Islet precursor cell (in vitro differentiated cells): ENCODE data around the gene NPAS2.
A peak's percentile ranks its signal among the peaks of the same experiment; 100 is the strongest.

Source experiments
- DNase-seq: peaks from one replicate; pipeline ENCODE4 v3.0.0-alpha.2; 2018

NPAS2 gene

DNA sequence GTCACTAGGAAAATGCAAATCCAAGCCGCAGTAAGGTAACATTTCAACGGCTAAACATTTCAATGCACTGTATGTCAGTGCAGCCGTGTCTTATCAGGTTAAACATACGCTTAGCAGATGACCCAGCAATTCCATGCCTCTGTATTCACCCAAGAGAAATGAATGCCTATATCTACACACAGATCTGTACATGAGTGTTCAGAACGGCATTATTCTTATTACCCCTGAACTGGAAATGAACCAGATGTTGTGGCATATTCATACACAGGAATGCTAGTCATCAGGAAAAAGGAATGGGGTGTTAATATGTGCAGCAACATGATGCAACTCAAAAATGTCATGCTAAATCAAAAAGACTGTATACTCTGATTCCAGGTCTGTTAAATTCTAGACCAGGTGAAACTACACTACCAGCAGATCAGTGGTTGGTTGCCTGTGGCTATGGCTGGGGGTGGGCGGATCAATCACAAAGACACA, 101.8 kb downstream of the NPAS2 start:
- no peak for DNase-seq

DNA sequence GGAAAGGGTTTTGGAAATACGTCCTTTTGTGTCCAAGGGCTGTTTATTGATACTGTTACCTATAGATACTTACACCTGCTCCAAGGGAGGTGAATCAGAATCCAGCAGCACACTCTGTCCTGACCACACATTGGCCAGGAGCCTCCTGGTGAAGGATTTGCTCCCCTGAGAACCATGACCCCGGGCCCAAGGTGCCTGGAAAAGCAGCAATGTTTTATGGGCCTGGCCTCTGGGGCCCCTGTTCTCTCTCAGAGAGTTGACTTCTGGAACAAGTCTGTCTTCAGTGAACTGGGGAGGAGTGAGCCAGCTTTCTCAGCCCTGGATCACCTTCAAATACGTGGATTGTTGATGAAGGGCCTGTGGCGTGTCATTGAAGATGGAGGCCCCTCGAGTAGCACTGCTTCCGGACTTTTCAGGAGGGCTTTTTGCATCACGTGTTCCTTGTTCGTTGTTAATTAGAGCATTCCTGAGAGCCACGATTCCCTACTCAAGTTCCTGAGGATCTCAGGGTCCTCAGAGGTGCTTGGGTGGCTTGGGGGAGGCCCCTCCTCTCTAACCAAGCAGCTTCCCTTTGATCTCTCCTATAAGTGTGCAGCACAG, 103.6 kb downstream of the NPAS2 start:
- no peak for DNase-seq

DNA sequence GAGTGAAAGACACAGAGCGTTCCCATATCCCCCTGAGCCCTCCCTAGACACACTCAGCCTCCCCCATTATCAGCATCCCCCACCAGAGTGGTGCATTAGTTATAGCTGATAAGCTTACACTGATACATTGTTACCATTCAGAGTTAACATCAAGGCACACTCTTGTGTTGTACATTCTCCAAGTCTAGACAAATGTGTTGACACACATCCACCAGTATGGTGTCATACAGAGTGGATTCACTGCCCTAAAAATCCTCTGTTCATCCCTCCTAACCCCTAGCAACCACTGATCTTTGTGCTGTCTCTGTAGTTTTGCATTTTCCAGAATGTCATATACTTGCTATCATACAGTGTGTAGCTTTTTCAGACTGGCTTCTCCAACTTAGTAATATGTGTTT, 104.2 kb downstream of the NPAS2 start:
- no peak for DNase-seq

GRCh38 chr2:100924520-100925451, 104.8 kb downstream of the NPAS2 start:
- no peak for DNase-seq

DNA sequence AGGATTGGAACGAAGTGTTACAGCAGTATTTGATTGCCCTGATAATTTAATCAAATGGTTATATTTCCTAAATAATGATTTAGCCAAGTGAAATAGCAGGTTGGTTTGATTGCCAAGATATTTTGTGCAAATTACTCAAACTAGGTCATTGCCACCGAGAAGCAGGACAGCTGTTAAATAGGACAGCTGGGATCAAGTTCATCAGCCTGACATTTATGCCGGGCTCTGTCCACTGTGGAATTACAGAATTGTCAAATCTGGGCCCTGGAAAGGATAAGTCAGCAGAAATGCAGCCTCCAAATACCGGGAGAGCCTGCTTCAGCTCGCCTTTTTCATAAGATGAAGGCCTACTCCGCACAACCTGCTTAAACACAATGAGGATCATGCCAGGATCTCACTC, 108.3 kb downstream of the NPAS2 start:
- DNase-seq = peak; percentile 12

- DNase-seq = peak; percentile 22
Observed at GRCh38 chr2:100929147-100929546, 109.2 kb downstream of the NPAS2 start.

DNA sequence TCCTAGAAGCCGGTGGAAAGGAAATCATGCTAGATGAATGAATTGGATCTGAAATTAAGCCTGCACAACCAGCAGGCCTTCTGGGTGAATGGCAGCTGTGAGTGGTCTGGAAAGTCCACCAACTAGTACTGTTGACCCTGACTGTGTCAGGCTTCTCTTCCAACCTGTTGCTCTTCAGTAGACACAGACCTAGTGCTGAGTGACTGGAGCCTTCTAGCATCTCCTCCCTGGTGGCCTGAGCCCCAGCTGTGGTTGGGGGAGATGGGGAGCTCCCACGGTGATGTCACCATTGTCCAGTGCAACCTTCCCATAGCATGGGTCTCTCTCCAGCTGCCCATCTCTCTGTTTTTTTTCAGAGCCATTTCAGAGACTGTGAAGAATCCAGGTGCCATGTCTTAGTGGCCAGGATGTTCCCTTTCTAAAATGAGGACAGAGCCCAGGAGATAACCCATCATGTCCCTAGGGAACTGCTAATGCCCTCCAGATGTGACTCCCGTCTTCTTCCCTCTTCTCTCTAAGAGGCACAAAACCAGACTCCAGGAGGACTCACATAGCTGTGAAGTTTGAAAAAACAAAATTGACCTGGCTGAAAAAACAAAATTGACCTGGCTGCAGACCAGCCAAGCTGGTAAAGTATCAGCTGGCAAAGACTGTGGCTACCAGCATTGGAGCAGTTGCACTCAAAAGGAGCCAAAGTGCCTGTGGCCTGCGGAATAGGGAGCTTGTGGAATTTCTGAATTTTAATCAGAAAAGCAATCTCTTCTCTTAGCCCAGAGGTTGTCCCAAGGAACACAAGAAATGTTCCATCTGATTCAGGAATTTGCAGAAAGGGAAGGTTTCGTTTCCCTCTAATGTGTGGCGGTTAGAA, 114.8 kb downstream of the NPAS2 start:
- DNase-seq = peak; percentile 38

GRCh38 chr2:100935372-100935752, 115.4 kb downstream of the NPAS2 start:
- DNase-seq = peak; percentile 64

DNA sequence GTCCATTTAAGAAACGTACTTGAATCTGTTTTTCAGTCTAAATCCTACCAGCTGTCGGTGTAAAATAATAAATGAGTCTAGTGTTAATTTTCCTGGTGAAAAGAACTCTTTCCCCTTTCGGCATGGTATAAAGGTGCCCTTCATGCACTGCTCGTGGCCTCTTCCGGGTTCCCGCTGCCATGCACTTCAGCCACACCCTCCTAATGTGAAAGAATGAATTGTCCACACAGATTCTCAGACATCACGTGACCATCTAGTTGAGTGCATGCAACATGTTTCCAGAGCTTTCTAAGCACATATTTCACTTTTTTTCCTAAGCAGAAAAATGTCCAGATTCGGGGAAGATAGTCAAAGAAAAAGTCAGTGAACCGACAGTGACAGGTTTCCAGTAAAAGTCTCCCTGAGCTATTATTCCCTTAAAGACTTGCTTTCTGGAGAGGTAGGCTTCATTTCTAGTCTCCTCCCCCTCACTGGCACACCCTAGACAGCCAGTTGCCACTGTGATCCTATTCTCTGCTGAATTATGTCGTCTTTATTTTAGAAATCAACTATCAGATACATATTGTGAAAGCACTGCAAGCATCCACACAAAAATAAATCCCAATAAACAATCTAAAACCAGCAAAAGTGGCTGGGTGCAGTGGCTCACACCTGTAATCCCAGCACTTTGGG, 116.3 kb downstream of the NPAS2 start:
- DNase-seq = peak; percentile 0

DNA sequence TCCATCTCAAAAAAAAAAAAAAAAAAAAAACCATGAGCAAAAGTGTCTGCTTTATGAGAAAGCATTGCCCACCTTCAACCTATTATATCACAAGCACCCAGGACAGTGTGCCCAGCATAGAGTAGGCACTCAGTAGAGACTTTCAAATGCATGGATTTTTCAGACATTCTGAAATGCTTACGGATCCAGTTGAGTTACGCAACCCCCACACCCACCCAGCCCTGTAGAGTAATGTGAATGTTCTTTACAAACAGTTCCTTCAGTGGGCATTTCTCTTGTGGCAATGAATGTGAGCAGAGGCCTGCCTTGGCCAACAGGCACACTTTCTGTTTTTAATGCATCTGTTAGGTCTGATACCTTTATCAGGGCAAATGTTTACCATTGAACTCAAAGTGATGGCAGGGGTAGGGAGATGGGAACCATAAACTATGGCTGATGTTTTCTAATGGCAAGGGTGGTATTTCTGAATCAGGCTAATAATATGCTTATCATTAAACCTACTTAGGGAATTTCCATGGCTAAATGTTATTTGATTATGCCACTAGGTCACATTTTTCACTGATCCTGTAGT, 117.1 kb downstream of the NPAS2 start:
- DNase-seq = peak; percentile 1

- peak; percentile 33 for DNase-seq
Observed at GRCh38 chr2:100938031-100939026, 118.4 kb downstream of the NPAS2 start.

DNA sequence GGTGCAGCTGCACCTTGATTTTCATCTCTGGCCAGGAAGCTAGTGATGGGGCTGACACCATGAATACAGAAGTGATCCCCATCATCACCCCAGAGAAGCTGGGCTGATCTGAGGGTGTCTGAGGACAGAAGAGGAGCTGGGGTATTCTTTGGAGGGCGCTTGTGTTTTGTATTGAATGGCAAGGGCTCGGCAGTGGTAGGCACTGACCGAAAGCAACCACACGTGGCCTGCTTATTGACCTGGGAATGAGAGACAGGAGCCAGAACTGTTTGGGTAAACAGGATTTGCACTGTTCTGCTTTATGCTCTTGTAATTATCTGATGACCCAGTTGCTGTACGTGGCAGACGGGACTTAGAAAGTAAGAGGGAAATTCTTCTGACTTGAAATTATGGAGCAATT, 119.5 kb downstream of the NPAS2 start:
- DNase-seq = peak; percentile 16

DNA sequence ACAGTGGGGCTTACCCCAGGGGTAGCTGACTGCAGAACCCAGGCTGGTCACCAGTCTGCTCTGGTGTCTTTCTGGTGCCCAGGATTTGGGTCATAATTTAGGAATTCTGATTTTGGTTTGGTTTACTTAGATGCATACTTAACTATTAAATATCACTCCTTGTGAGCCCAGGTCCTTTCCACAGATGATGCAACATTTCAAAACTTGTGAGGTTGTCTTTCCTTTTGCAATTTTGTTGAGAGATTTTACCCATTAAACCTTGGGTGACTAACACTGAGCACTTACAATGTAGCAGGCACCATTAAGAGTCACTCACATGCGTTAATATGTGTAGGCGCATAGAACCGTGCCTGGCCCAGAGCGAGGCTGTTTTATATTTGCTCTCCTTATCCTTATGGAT, 120.3 kb downstream of the NPAS2 start:
- DNase-seq = no peak

DNA sequence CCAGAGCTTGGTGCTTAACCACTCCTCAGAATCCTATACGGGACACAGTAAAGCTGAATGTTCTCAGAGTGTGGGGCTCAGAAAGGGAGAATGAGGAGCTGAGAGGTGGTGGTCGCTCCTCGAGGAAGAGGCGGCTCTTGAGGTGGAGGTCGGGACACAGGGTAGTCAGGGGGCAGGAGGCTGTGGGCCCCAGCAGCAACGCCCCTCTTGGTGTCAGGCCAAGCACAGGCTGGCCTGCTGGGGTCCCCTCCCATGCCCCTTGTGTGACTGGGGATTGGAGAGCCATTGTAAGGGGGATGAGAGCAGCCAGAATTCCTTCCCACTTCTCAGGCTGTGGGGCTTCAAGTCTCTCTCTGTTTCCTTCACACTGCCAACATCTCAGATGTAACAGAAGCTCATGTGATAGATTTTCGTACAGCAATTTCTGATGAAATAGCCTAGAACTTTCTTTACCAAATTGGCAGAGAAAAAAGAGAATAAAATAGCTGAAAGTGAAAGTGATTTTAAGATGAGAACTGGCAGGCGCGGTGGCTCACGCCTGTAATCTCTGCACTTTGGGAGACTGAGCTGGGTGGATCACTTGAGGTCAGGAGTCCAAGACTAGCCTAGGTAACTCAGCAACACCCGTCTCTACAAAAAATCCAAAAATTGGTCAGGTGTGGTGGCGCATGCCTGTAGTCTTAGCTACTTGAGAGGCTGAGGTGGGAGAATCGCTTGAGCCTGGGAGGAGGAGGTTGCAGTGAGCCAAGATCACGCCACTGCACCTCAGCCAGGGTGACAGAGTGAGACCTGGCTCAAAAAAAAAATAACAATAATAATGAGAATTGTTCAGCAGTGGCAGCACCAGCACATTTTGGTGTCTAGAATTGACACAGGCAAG, 121.1 kb downstream of the NPAS2 start:
- DNase-seq = peak; percentile 32

DNA sequence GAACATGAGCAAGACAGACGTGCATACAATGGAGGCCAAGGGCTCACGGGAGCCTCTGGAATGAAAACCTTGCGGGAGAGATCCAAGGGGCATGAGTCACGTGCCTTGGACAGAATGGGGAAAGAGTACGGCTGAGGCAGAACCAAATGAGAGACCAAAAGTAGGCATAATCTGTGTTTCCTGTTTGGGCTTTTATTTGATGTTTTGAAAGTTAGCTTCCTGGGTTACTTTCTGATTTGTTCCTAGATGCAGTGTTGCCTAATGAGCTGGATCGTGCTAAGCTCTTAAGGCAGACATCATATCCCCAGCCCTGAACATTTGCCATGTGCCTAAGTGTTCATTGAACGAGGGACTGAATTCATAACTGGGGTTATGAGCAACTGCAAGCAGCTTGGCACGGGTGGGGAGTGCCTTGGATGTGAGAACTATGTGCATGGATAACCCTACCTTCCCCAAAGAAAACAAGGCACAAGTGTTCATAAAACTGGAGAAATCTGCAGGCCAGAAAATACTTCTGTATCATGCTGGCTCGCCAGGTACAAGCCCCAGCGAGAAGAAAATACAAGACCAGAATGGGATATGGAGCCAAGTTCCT, 121.8 kb downstream of the NPAS2 start:
- peak; percentile 56 for DNase-seq

- DNase-seq = no peak
Observed at GRCh38 chr2:100944617-100945432, 124.9 kb downstream of the NPAS2 start.

DNA sequence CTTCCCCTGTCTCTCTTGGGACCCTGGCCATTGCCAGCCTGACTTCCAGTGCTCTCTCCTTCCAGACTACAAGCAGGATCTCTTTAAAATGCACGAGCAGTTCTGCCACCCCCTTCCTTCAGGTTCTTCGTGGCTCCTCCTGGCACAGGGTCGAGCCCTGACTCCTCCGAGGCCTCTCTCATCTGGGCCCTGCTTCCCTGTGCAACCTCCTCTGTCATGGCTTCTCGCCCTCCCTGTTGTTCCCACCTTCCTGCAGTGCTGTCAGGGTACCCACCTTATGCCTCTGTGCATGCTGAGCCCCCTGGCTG, 125.4 kb downstream of the NPAS2 start:
- no peak for DNase-seq

DNA sequence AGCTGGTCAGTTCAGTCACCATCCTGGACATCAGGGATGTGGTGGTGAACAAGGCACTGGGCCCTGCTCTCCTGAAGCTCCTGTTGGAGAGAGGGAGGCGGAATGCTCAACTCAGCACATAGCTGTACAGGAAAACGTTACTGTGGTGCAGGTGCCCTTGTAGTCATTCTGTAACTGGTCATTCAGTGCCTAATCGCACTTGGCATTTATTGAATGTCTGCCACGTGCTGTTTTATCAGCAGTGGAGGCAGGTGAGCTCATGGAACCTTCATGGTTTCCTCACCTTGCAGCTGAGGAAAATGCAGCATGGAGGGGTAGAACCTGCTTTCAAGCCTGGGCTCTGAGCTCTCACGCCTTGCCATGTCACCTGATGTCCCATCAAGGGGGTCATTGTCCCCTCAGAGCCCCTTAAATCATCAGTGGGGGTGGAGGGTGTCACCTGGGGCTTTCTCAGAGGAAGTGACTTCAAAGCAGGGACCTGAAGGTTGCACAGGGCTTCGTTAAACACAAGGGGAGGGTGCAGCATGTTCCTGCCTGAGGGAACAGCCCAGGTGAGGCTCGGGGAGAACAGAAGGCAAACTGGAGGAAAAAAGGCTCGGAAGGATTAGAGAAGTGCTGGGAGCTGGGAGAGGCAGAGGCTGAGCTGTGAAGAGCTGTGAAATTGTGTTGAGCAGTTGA, 126.1 kb downstream of the NPAS2 start:
- DNase-seq = no peak
